Heart left ventricle (tissue), 16 donors: Measurements from ENCODE around the gene DNER. TPM values are rescaled to one million over a fixed set of nuclear protein-coding genes. Genes with fewer than 3 reads are reported as not detected.

Source experiments
- ATAC-seq, 4 donors: fragments of 200-7000 bp; cut with Tn5 transposase; one replicate each; pipeline ENCODE4 v1.9.1; 2020 to 2022; ENCODE audit warnings: moderate library complexity in 4 of 4, mild to moderate bottlenecking in 3 of 4, moderate number of reproducible peaks in 1 of 4
- DNase-seq, 5 donors: peaks; one replicate each; pipeline ENCODE4 v3.0.0-alpha.2; 2020
- H3K27ac ChIP-seq, 12 donors: fragments of 200-600 bp; sonication (generic) in 4 of 12; one replicate each; pipeline versions ENCODE4 v1.5.0 to v1.8.0; 2016 to 2022; ENCODE audit warnings: mild to moderate bottlenecking in 2 of 12
- H3K27me3 ChIP-seq, 9 donors: fragments of 200-600 bp; sonication (generic) in 2 of 9; one replicate each; pipeline versions ENCODE4 v1.5.1 to v1.8.0; 2016 to 2022; ENCODE audit warnings: mild to moderate bottlenecking in 3 of 9
- H3K36me3 ChIP-seq, 9 donors: fragments of 200-600 bp; sonication (generic) in 2 of 9; one replicate each; pipeline versions ENCODE4 v1.5.0 to v1.8.0; 2018 to 2022; ENCODE audit warnings: mild to moderate bottlenecking in 2 of 9
- H3K4me1 ChIP-seq, 12 donors: fragments of 200-600 bp; sonication (generic) in 4 of 12; one replicate each; pipeline versions ENCODE4 v1.5.0 to v1.8.0; 2016 to 2022; ENCODE audit warnings: mild to moderate bottlenecking in 3 of 12
- H3K4me3 ChIP-seq, 12 donors: fragments of 200-600 bp; sonication (generic) in 4 of 12; one replicate each; pipeline versions ENCODE4 v1.5.0 to v1.8.0; 2017 to 2022; ENCODE audit warnings: mild to moderate bottlenecking in 9 of 12, moderate library complexity in 4 of 12
- H3K9me3 ChIP-seq, 12 donors: fragments of 200-600 bp; sonication (generic) in 4 of 12; one replicate each; pipeline versions ENCODE4 v1.5.0 to v1.8.0; 2016 to 2022; ENCODE audit warnings: mild to moderate bottlenecking in 1 of 12
- CTCF ChIP-seq, 12 donors: fragments of 200-600 bp; sonication (generic) in 4 of 12; IDR thresholded peaks; one replicate each; pipeline versions ENCODE4 v1.5.0 to v1.8.0; 2018 to 2022; ENCODE audit warnings: antibody characterized with exemption in 12 of 12, mild to moderate bottlenecking in 5 of 12
- POLR2A ChIP-seq, 2 donors: fragments of 450-650 bp; IDR thresholded peaks; one replicate each; pipeline ENCODE4 v1.6.1; 2017; ENCODE audit warnings: antibody characterized with exemption in 2 of 2, mild to moderate bottlenecking in 2 of 2, moderate library complexity in 2 of 2
- WGBS, 4 donors: extraction: QIAGEN DNeasy Blood & Tissue Kit in 2 of 4; methylation state at CpG; one replicate each; pipeline versions ENCODE4 v1.1.5 to v1.1.7; 2013 to 2018; 5-methylcytosine and 5-hydroxymethylcytosine counted together
- intact Hi-C, 10 donors: fragments of 100-400 bp; cut with DNase I; formaldehyde crosslinking; loops; one replicate each; pipeline versions ENCODE4 v1.11.1 to v1.14.2; 2022
- polyA plus RNA-seq, 2 donors: library from polyadenylated mRNA; stranded (reverse); fragments of 200-250 nt; gene quantifications; one replicate each; pipeline ENCODE4 v1.2.3, GENCODE V29; 2013
- total RNA-seq, 9 donors: library from RNA; depleted of rRNA in 2 of 9; stranded (reverse); fragments of >200 nt in 2 of 9; fragmentation: NEBNext Ultra II Directional in 3 of 9; extraction: Animal tissue kit (Norgen Biotek cat#: 25700) in 3 of 9; gene quantifications; one replicate each; pipeline versions ENCODE4 v1.1.0 to v1.2.4, GENCODE V29; 2016 to 2023
- donor health status: ischemic (EF 13 %, LVEDD 7.1; RV severe dilation, severe dysfunction).
- donor health status: healthy with polysubstance abuse.
- donor health status: DM: no; HTN: yes; CAD: no.
- donor health status: DM: no; HTN: no; CAD: no.
- donor health status: ischemic (EF 25% LVEDD 6.9; RV normal size, moderate dysfunction).
- donor health status: ischemic (EF 25% LVEDD 5.7; RV mildly dilated, moderate dysfunction).
- donor health status: healthy.
- donor health status: DM: yes; HTN: yes; CAD: no.
- donor health status: ischemic (EF 35%, LVEDD 5.7; RV mildly dilated, moderate dysfunction).
- donor health status: nonischemic (EF 11% LVEDD 7.7; RV severe dilation, severe dysfunction).
- donor health status: DM: yes; HTN: yes; CAD: no.
- donor health status: PGD.
- donor health status: ischemic (EF 29% LVEDD 5.4; RV normal size, mild dysfunction).
- donor health status: nonischemic (EF 23%, LVEDD 6.1; RV moderate dilation, normal function).

DNER gene
- total and polyA plus RNA-seq, 11 donors = 0.19 to 3.3 (median 0.82) TPM

GRCh38 chr2:229578052-229578846 is 136.1 kb downstream of the DNER start:
- 23 to 30% (median 25%) methylated on average over 8 of the region's 8 CpGs for WGBS, 4 donors
- DNase-seq (no peak), ATAC-seq (no peak)
- intact Hi-C loops = no loop called here
- Histone ChIP-seq H3K4me1 (peaks cover 0 to 4% (median 0%) of the 10 kb centered on the region in 12 donors), H3K27ac (no peak overlapping the region), H3K27me3 (peaks cover 0 to 18% (median 0%) of the 10 kb centered on the region in 9 donors), H3K9me3 (no peaks in the 10 kb centered on the region), H3K36me3 (no peaks in the 10 kb centered on the region), H3K4me3 (no peak overlapping the region)
- TF ChIP-seq POLR2A (IDR thresholded peaks at IDR 0.05) = no peak
- no peak for TF ChIP-seq CTCF (IDR thresholded peaks at IDR 0.05)

GRCh38 chr2:229575569-229576315 is 138.6 kb downstream of the DNER start:
- no peak overlapping the region for H3K27ac ChIP-seq
- 77 to 90% (median 86%) methylated on average over 4 of the region's 4 CpGs for WGBS, 4 donors
- intact Hi-C loops = no loop called here
- no peak for TF ChIP-seq POLR2A (IDR thresholded peaks at IDR 0.05)
- no peak for TF ChIP-seq CTCF (IDR thresholded peaks at IDR 0.05)
- no peaks in the 10 kb centered on the region for H3K9me3 ChIP-seq
- H3K4me3 ChIP-seq = no peak overlapping the region
- ATAC-seq (no peak), DNase-seq (no peak)
- peaks cover 0 to 17% (median 0%) of the 10 kb centered on the region in 12 donors for H3K4me1 ChIP-seq
- no peaks in the 10 kb centered on the region for H3K36me3 ChIP-seq
- H3K27me3 ChIP-seq = peaks cover 0 to 14% (median 0%) of the 10 kb centered on the region in 9 donors

- no peak for TF ChIP-seq POLR2A (IDR thresholded peaks at IDR 0.05)
- no peak for TF ChIP-seq CTCF (IDR thresholded peaks at IDR 0.05)
- Histone ChIP-seq H3K36me3 (no peaks in the 10 kb centered on the region), H3K27ac (peak overlapping the region in 8 of 12 donors; percentile 12 to 69 (median 31)), H3K9me3 (no peaks in the 10 kb centered on the region), H3K4me3 (no peak overlapping the region), H3K27me3 (peaks cover 0 to 14% (median 0%) of the 10 kb centered on the region in 9 donors), H3K4me1 (peaks cover 0 to 17% (median 0%) of the 10 kb centered on the region in 12 donors)
- DNase-seq = no peak
- WGBS, 4 donors = 53 to 62% (median 61%) methylated on average over 5 of the region's 5 CpGs
- peak in 3 of 4 donors; percentile 52 to 74 (median 62) for ATAC-seq
- intact Hi-C loops = no loop called here
Observed at GRCh38 chr2:229572507-229573271, 141.7 kb downstream of the DNER start.
